Progenitor cell of endocrine pancreas (in vitro differentiated cells): Measurements from ENCODE around the gene GLG1. TPM values are rescaled to one million over a fixed set of nuclear protein-coding genes. Genes with fewer than 3 reads are reported as not detected.

Experiments used
- DNase-seq: peaks from one replicate; pipeline ENCODE4 v3.0.0; 2021; ENCODE audit warnings: low spot score; ENCODE audit not compliant: unreplicated experiment
- H3K27ac Mint-ChIP-seq: 2 replicates; pipeline ENCODE4 v1.8.0; 2021; ENCODE audit warnings: mild to moderate bottlenecking, moderate library complexity, mixed read lengths
- H3K27me3 Mint-ChIP-seq: 2 replicates; pipeline ENCODE4 v1.8.0; 2021; ENCODE audit warnings: mixed read lengths
- H3K36me3 Mint-ChIP-seq: 2 replicates; pipeline ENCODE4 v1.8.0; 2022; ENCODE audit warnings: mixed read lengths; ENCODE audit not compliant: insufficient read depth
- H3K4me1 Mint-ChIP-seq: 2 replicates; pipeline ENCODE4 v1.8.0; 2021; ENCODE audit warnings: low read depth, mixed read lengths
- H3K4me3 Mint-ChIP-seq: 2 replicates; pipeline ENCODE4 v1.8.0; 2021; ENCODE audit warnings: low read depth, mild to moderate bottlenecking, moderate library complexity, mixed read lengths
- H3K9me3 Mint-ChIP-seq: 2 replicates; pipeline ENCODE4 v1.8.0; 2021; ENCODE audit warnings: low read depth, mixed read lengths
- CTCF ChIP-seq: fragments of 200-600 bp; sonication (generic); IDR thresholded peaks from one replicate; pipeline ENCODE4 v1.5.0; 2021; ENCODE audit warnings: antibody characterized with exemption, mild to moderate bottlenecking; ENCODE audit not compliant: unreplicated experiment
- total RNA-seq: library from RNA; stranded (reverse); gene quantifications from 2 replicates; pipeline ENCODE4 v1.2.1, GENCODE V29; 2021

The GLG1 gene
- total RNA-seq, 1 donor from 2014 or later, result 173 TPM

GRCh38 chr16:74608381-74608780, 1.5 kb upstream of the GLG1 start:
- Mint-ChIP-seq H3K4me3 (no peak overlapping the region), H3K27me3 (no peaks in the 10 kb centered on the region), H3K27ac (no peak overlapping the region), H3K36me3 (no peaks in the 10 kb centered on the region), H3K4me1 (peaks cover 26% of the 10 kb centered on the region), H3K9me3 (no peaks in the 10 kb centered on the region)
- no peak for DNase-seq
- TF ChIP-seq CTCF, result no peak

DNA sequence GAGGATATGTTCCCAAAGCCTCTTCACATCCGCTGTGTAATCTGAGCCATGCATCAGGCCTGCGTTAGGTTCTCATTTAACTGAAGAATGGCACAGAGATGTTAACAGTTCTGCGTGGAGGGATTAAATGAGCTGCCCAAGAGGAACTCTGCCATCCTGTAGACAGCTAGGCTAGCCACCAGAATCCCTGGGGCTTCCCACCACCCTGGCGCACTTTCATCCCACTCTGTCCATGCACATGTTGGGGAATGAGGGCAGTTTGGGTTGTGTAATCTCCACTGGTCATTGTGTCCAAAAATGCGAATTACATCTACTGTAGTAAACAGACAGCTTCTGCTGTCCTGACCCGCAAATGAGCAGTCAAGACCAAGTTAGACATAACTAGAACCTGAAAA, 1.0 kb upstream of the GLG1 start:
- no peak for DNase-seq
- H3K36me3 Mint-ChIP-seq, result no peaks in the 10 kb centered on the region
- peak overlapping the region; percentile 83 for H3K4me3 Mint-ChIP-seq
- peaks cover 27% of the 10 kb centered on the region for H3K4me1 Mint-ChIP-seq
- no peak overlapping the region for H3K27ac Mint-ChIP-seq
- no peaks in the 10 kb centered on the region for H3K27me3 Mint-ChIP-seq
- H3K9me3 Mint-ChIP-seq, result no peaks in the 10 kb centered on the region
- no peak for TF ChIP-seq CTCF

DNA sequence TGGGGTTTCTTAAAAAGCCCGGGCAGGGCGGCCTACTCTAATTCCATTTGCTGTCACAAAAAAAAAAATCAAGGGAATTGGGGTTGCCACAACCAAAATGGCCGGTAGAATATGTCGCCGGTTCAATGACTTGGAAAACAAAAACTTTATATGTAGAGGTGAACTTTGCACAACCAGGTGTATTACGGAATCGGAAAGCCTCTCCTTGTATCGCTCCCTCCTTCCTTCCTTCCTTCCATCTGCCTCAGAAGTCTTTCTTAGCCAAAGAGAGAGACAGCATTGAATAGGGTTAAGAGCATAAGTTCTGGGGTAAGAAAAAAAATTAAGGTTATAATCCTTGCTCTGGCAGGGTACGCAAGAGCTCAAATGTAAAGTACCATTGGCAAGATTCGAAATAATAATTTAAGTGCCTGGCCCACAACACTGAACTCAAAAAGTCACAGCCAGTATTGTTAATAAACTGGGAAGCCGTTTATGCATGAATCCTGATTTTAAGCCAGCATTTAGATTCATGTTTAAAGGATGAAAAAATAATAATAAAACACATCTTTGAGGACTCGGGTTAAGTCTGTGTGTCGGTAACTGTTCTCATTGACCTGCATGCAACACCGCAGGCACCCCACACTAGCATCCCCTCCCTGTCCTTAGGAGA, 522 bp upstream of the GLG1 start:
- no peak for TF ChIP-seq CTCF
- no peak for DNase-seq
- peak overlapping the region; percentile 96 for H3K27ac Mint-ChIP-seq
- no peaks in the 10 kb centered on the region for H3K36me3 Mint-ChIP-seq
- no peaks in the 10 kb centered on the region for H3K27me3 Mint-ChIP-seq
- peaks cover 30% of the 10 kb centered on the region for H3K4me1 Mint-ChIP-seq
- peak overlapping the region; percentile 83 for H3K4me3 Mint-ChIP-seq
- H3K9me3 Mint-ChIP-seq, result no peaks in the 10 kb centered on the region

- H3K4me3 Mint-ChIP-seq, result peak overlapping the region; percentile 83
- H3K27me3 Mint-ChIP-seq, result no peaks in the 10 kb centered on the region
- peaks cover 35% of the 10 kb centered on the region for H3K4me1 Mint-ChIP-seq
- H3K36me3 Mint-ChIP-seq, result no peaks in the 10 kb centered on the region
- DNase-seq, result no peak
- H3K27ac Mint-ChIP-seq, result peak overlapping the region; percentile 96
- no peaks in the 10 kb centered on the region for H3K9me3 Mint-ChIP-seq
- no peak for TF ChIP-seq CTCF
Observed at GRCh38 chr16:74605746-74606520, 981 bp downstream of the GLG1 start.

DNA sequence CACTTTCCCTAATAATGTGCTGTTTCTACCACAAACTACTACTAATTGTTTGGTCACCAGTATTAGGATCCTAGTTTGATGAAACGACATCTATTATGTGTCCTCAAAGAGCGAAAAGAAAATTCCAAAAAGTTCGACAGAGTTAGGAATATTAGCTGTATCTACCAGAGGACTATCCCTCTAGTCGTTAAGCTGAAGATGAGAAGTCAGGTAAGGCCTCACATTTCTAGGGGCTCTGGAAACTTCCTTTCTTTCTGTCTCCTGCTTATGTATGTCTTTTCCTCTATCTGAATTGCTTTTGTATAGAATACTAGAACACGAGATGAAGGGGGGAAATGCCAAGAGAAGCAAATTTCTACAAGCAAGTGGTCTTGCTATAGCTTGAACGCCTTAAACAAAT, 1.6 kb downstream of the GLG1 start:
- Mint-ChIP-seq H3K9me3 (no peaks in the 10 kb centered on the region), H3K36me3 (no peaks in the 10 kb centered on the region), H3K27me3 (no peaks in the 10 kb centered on the region), H3K4me3 (peak overlapping the region; percentile 83), H3K4me1 (peaks cover 35% of the 10 kb centered on the region), H3K27ac (peak overlapping the region; percentile 96)
- no peak for DNase-seq
- TF ChIP-seq CTCF, result no peak
